Lower lobe of right lung (tissue), 2 donors: ENCODE measurements around the gene CACNG8. TPM values are rescaled to one million over a fixed set of nuclear protein-coding genes. Genes with fewer than 3 reads are reported as not detected.

Source experiments
- ATAC-seq, 2 donors: fragments of 200-7000 bp; cut with Tn5 transposase; one replicate each; pipeline ENCODE4 v1.9.1; 2020 to 2022; ENCODE audit warnings: mild to moderate bottlenecking in 2 of 2, moderate library complexity in 2 of 2
- DNase-seq: peaks from one replicate; pipeline ENCODE4 v3.0.0-alpha.2; 2020
- H3K27ac ChIP-seq: fragments of 200-600 bp; one replicate; pipeline ENCODE4 v1.8.0; 2022
- H3K27me3 ChIP-seq: fragments of 200-600 bp; one replicate; pipeline ENCODE4 v1.8.0; 2022; ENCODE audit warnings: low read depth
- H3K36me3 ChIP-seq: fragments of 200-600 bp; one replicate; pipeline ENCODE4 v1.8.0; 2022; ENCODE audit warnings: mild to moderate bottlenecking
- H3K4me1 ChIP-seq: fragments of 200-600 bp; one replicate; pipeline ENCODE4 v1.8.0; 2022
- H3K4me3 ChIP-seq: fragments of 200-600 bp; one replicate; pipeline ENCODE4 v1.8.0; 2022; ENCODE audit warnings: mild to moderate bottlenecking
- H3K9me3 ChIP-seq: fragments of 200-600 bp; one replicate; pipeline ENCODE4 v1.8.0; 2022
- intact Hi-C: fragments of 100-400 bp; cut with DNase I; formaldehyde crosslinking; loops from one replicate; pipeline ENCODE4 v1.11.0; 2022
- total RNA-seq: library from RNA; stranded (reverse); fragmentation: NEBNext Ultra II Directional; extraction: Animal tissue kit (Norgen Biotek cat#: 25700); gene quantifications from one replicate; pipeline ENCODE4 v1.2.1, GENCODE V29; 2021
- TF ChIP-seq, protein P1 (sequence below): fragments of 200-600 bp; IDR thresholded peaks from one replicate; pipeline ENCODE4 v1.8.0; 2022; ENCODE audit warnings: antibody characterized with exemption, mild to moderate bottlenecking
- donor health status: DM: no; HTN: yes; CAD: no; lungs with severe emphysema.

The CACNG8 gene
- total RNA-seq, 1 donor from 2014 or later = 0.21 TPM

DNA sequence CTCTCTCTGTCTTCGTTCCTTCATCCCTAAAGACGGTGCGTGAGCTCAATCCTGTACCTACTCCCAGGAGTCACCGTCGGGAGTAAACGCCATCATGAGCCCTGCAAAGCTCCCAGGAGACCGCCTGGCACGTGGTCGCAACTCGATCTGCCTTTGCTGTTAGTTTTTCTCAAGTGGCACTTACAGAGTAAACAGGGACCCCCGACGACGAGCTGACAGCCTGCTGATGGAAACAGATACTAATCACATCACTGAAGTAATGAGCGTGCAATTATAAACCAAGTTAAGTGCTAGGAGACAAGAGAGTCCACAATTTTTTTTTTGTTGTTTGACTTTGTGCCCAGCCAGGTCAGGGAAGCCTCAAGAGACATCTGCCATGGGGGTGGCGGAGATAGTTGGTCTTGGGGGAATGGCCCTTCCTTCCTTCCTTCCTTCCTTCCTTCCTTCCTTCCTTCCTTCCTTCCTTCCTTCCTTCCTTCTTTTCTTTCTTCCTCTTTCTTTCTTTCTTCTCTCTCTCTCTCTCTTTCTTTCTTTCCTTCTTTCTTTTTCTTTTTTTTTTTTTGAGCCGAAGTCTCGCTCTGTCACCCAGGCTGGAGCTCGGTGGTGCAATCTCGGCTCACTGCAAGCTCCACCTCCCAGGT is 52.3 kb downstream of the CACNG8 start:
- TF ChIP-seq, protein P1, sequence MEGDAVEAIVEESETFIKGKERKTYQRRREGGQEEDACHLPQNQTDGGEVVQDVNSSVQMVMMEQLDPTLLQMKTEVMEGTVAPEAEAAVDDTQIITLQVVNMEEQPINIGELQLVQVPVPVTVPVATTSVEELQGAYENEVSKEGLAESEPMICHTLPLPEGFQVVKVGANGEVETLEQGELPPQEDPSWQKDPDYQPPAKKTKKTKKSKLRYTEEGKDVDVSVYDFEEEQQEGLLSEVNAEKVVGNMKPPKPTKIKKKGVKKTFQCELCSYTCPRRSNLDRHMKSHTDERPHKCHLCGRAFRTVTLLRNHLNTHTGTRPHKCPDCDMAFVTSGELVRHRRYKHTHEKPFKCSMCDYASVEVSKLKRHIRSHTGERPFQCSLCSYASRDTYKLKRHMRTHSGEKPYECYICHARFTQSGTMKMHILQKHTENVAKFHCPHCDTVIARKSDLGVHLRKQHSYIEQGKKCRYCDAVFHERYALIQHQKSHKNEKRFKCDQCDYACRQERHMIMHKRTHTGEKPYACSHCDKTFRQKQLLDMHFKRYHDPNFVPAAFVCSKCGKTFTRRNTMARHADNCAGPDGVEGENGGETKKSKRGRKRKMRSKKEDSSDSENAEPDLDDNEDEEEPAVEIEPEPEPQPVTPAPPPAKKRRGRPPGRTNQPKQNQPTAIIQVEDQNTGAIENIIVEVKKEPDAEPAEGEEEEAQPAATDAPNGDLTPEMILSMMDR = no peak
- intact Hi-C loops = no loop called here
- Histone ChIP-seq H3K27ac (no peak overlapping the region), H3K4me1 (no peaks in the 10 kb centered on the region), H3K9me3 (no peaks in the 10 kb centered on the region), H3K4me3 (no peak overlapping the region), H3K27me3 (peaks cover 36% of the 10 kb centered on the region), H3K36me3 (no peaks in the 10 kb centered on the region)
- DNase-seq (no peak), ATAC-seq (no peak)

DNA sequence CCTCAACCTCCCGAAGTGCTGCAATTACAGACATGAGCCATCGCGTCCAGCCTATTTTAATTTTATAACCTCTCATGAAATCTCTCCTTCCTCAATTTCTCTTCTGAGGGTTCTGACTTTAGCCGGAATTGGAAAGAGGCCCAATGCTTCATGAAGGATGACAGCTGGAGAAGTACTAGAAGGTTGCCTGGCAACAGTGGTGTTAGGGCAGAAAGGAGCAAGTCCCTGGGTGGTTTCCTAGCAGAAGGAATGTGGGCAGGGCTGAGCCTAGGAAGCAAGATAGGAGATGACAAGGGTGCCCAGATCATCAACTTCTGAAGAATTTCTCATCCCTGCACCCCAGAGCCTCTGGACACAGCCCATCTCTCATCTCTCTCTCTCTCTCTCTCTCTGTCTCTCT is 54.5 kb downstream of the CACNG8 start:
- peaks cover 22% of the 10 kb centered on the region for H3K27me3 ChIP-seq
- no peaks in the 10 kb centered on the region for H3K4me1 ChIP-seq
- DNase-seq = no peak
- TF ChIP-seq, protein P1 = no peak
- intact Hi-C loops = no loop called here
- no peak overlapping the region for H3K4me3 ChIP-seq
- no peak for ATAC-seq
- no peaks in the 10 kb centered on the region for H3K36me3 ChIP-seq
- no peaks in the 10 kb centered on the region for H3K9me3 ChIP-seq
- no peak overlapping the region for H3K27ac ChIP-seq

DNA sequence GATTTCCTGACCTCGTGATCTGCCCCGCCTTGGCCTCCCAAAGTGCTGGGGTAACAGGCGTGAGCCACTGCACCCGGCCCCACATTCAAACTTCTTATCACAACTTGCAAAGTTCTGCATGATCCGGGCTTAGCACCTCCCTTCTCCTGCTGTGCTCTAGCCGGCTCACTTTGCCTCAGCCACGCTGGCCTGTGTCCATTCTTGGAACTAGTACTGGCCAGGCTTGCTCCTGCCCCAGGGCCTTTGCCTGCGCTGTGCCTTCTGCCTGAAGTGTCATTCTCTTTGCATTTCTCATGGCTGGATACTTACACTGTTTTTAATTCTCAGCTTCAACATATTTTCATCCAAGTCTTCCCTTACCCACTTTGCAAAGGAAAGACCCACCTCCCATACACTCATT is 58.6 kb downstream of the CACNG8 start:
- H3K36me3 ChIP-seq = no peaks in the 10 kb centered on the region
- DNase-seq = no peak
- peaks cover 7% of the 10 kb centered on the region for H3K4me1 ChIP-seq
- TF ChIP-seq, protein P1 = no peak
- H3K9me3 ChIP-seq = no peaks in the 10 kb centered on the region
- peaks cover 15% of the 10 kb centered on the region for H3K27me3 ChIP-seq
- no peak for ATAC-seq
- no peak overlapping the region for H3K27ac ChIP-seq
- intact Hi-C loops = no loop called here
- no peak overlapping the region for H3K4me3 ChIP-seq

DNA sequence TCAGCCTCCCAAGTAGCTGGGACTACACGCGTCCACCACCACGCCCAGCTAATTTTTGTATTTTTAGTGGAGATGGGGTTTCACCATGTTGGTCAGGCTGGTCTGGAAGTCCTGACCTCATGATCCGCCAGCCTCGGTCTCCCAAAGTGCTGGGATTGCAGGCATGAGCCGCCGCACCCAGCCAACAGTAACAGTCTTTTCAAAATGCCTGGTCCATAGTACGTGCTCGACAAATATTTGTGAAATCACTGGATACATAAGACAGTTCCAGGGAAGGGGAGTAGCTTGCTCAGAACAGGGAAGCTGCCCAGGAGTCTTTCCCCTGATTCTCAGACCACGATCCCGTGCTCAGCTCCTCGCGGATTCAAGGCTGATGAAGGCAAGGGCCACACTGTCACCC is 59.2 kb downstream of the CACNG8 start:
- ATAC-seq (no peak), DNase-seq (no peak)
- no peaks in the 10 kb centered on the region for H3K36me3 ChIP-seq
- H3K4me3 ChIP-seq = no peak overlapping the region
- intact Hi-C loops = no loop called here
- H3K27me3 ChIP-seq = peaks cover 17% of the 10 kb centered on the region
- H3K27ac ChIP-seq = no peak overlapping the region
- TF ChIP-seq, protein P1 = no peak
- peaks cover 7% of the 10 kb centered on the region for H3K4me1 ChIP-seq
- H3K9me3 ChIP-seq = no peaks in the 10 kb centered on the region

DNA sequence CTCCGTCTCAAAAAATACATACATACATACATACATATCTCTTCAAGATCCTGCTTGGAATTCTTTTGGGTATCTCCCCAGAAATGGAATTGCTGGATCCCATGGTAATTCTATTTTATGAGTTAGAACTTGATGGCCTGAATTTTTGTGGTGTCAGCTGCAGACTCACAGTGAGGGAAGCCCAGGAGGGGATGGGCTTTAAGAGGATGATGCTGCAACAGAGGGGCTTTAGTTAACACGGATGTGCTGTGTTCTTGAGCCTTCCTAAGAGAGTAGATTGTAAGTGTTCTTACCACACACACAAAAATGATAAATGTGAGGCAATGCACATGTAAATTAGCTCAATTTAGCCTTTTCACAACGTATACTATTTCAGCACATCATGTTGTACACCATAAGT is 60.5 kb downstream of the CACNG8 start:
- H3K9me3 ChIP-seq = no peaks in the 10 kb centered on the region
- peaks cover 17% of the 10 kb centered on the region for H3K27me3 ChIP-seq
- ATAC-seq = no peak
- DNase-seq = no peak
- H3K4me3 ChIP-seq = no peak overlapping the region
- peaks cover 7% of the 10 kb centered on the region for H3K4me1 ChIP-seq
- intact Hi-C loops = no loop called here
- H3K36me3 ChIP-seq = no peaks in the 10 kb centered on the region
- TF ChIP-seq, protein P1 = no peak
- no peak overlapping the region for H3K27ac ChIP-seq
